HepG2 (cell line): Measurements from ENCODE around the gene CGA. TPM values are rescaled to one million over a fixed set of nuclear protein-coding genes. Genes with fewer than 3 reads are reported as not detected.

Experiments used
- ATAC-seq: fragments of 200-7000 bp; cut with Tn5 transposase; 3 replicates; pipeline ENCODE4 v1.9.1; 2020; ENCODE audit warnings: mild to moderate bottlenecking, moderate library complexity
- BruUV-seq: library from RNA; stranded (reverse); fragments of 400-500 nt; replicated peaks from 2 replicates; lab custom pipeline; 2021; lab: Mats Ljungman, UMichigan
- CTCF ChIA-PET: fragments of 300-600 bp; formaldehyde crosslinking; extraction: SDS; loops from one replicate; lab custom pipeline; 2021; ENCODE audit warnings: low total read pairs, inconsistent platforms, low intra/inter-chr PET ratio; lab: Yijun Ruan, JAX
- POLR2A ChIA-PET: fragments of 350-600 bp; sonication (Branson Sonifier 250); formaldehyde crosslinking; loops from one replicate; lab custom pipeline; 2020; ENCODE audit warnings: antibody characterized with exemption, inconsistent platforms; lab: Yijun Ruan, JAX
- DNase-seq: peaks from one replicate; pipeline ENCODE4 v3.0.0-alpha.2; 2015; ENCODE audit warnings: low spot score
- FAIRE-seq: peaks from 3 replicates; lab custom pipeline; 2011; peaks lifted over from hg19 to GRCh38; lab: Jason Lieb, UNC
- H2AFZ ChIP-seq: one replicate; pipeline ENCODE4 v1.6.1; 2011; ENCODE audit warnings: low read length, inconsistent platforms
- H3K27ac ChIP-seq: fragments of 300-600 bp; 3 replicates; pipeline ENCODE4 v1.8.0; 2011; ENCODE audit warnings: mixed run types, mild to moderate bottlenecking, mixed read lengths, low read length, inconsistent platforms; ENCODE audit not compliant: insufficient read depth; ENCODE audit errors: extremely low read length
- H3K27me3 ChIP-seq, 2 experiments: fragments of 200-600 bp in 1 of 2; 2 replicates in 1 of 2; 3 replicates in 1 of 2; pipeline versions ENCODE4 v1.6.0 to v1.8.0; 2011; ENCODE audit warnings: low read length in 2 of 2, mild to moderate bottlenecking in 2 of 2, moderate library complexity in 2 of 2, inconsistent platforms in 1 of 2; ENCODE audit not compliant: insufficient read depth in 2 of 2, control insufficient read depth in 1 of 2
- H3K36me3 ChIP-seq, 2 experiments: fragments of 200-600 bp in 1 of 2; replicated peaks in 1 of 2; 2 replicates in 1 of 2; 3 replicates in 1 of 2; pipeline versions ENCODE4 v1.5.1 to v1.8.0; 2011; ENCODE audit warnings: low read length in 2 of 2, inconsistent platforms in 1 of 2; ENCODE audit not compliant: insufficient read depth in 2 of 2, control insufficient read depth in 1 of 2
- H3K4me1 ChIP-seq: 2 replicates; pipeline ENCODE4 v1.5.1; 2012; ENCODE audit warnings: low read length, inconsistent platforms; ENCODE audit not compliant: insufficient read depth
- H3K4me2 ChIP-seq: 2 replicates; pipeline ENCODE4 v1.6.0; 2011; ENCODE audit warnings: low read depth, low read length, inconsistent platforms
- H3K4me3 ChIP-seq, 3 experiments: fragments of 200-600 bp in 1 of 3; sonication (generic), shearing (Covaris generic) in 1 of 3; replicated peaks in 1 of 3; 2 replicates each; pipeline ENCODE4 v1.5.1; 2011 to 2016; ENCODE audit warnings: low read length in 3 of 3, inconsistent platforms in 2 of 3, low read depth in 2 of 3, mild to moderate bottlenecking in 2 of 3, control low read depth in 1 of 3, mixed read lengths in 1 of 3; ENCODE audit not compliant: insufficient read depth in 1 of 3
- H3K79me2 ChIP-seq: one replicate; pipeline ENCODE4 v1.6.1; 2011; ENCODE audit warnings: low read length, inconsistent platforms; ENCODE audit not compliant: insufficient read depth
- H3K9ac ChIP-seq: 2 replicates; pipeline ENCODE4 v1.6.0; 2011; ENCODE audit warnings: mild to moderate bottlenecking, low read depth, low read length, inconsistent platforms; ENCODE audit not compliant: insufficient read depth
- H3K9me3 ChIP-seq: 2 replicates; pipeline ENCODE4 v1.5.1; 2012; ENCODE audit warnings: mild to moderate bottlenecking, low read length
- H4K20me1 ChIP-seq: 2 replicates; pipeline ENCODE4 v1.6.0; 2011; ENCODE audit warnings: inconsistent platforms, mild to moderate bottlenecking, low read length, moderate library complexity; ENCODE audit not compliant: insufficient read depth
- FOSL2 ChIP-seq: sonication (generic); formaldehyde crosslinking; IDR thresholded peaks from 2 replicates; pipeline ENCODE4 v1.4.0; 2020; ENCODE audit warnings: missing genetic modification reagents
- KLF13 ChIP-seq: sonication (generic); formaldehyde crosslinking; IDR thresholded peaks from 2 replicates; pipeline ENCODE4 v1.4.0; 2020; ENCODE audit warnings: mild to moderate bottlenecking, missing genetic modification reagents
- MLLT10 ChIP-seq: sonication (generic); formaldehyde crosslinking; IDR thresholded peaks from 2 replicates; pipeline ENCODE4 v1.4.0; 2020; ENCODE audit warnings: missing genetic modification reagents
- MYNN ChIP-seq: sonication (generic); formaldehyde crosslinking; IDR thresholded peaks from 2 replicates; pipeline ENCODE4 v1.4.0; 2020; ENCODE audit warnings: mild to moderate bottlenecking, low read depth, missing genetic modification reagents
- TAF1 ChIP-seq: sonication (generic); formaldehyde crosslinking; IDR thresholded peaks from 2 replicates; pipeline ENCODE4 v1.4.0; 2020; ENCODE audit warnings: missing genetic modification reagents
- ZNF782 ChIP-seq: sonication (generic); formaldehyde crosslinking; IDR thresholded peaks from 2 replicates; pipeline ENCODE4 v1.4.0; 2020; ENCODE audit warnings: missing genetic modification reagents, mild to moderate bottlenecking, borderline replicate concordance
- ZSCAN22 ChIP-seq: sonication (generic); formaldehyde crosslinking; IDR thresholded peaks from 2 replicates; pipeline ENCODE4 v1.4.0; 2020; ENCODE audit warnings: mild to moderate bottlenecking, missing genetic modification reagents
- WGBS: methylation state at CpG from one replicate; pipeline ENCODE4 v1.1.6; 2017; ENCODE audit warnings: low lambda C conversion rate; 5-methylcytosine and 5-hydroxymethylcytosine counted together
- in situ Hi-C: cut with HindIII; loops from 2 replicates; pipeline ENCODE4 v1.10.0; 2017; ENCODE audit warnings: low pct_unique_long_range_greater_than_20kb; ENCODE audit not compliant: extremely low pct_ligation_motif_present
- intact Hi-C: fragments of 100-400 bp; cut with micrococcal nuclease; formaldehyde crosslinking; loops from one replicate; pipeline ENCODE4 v1.10.0; 2022; ENCODE audit not compliant: unreplicated experiment
- polyA plus RNA-seq, 8 experiments: library from polyadenylated mRNA; depleted of rRNA in 3 of 8; stranded (reverse) in 7 of 8; unstranded in 1 of 8; fragments of >200 nt; fragmentation: Illumina TruSeq in 4 of 8; extraction: Trizol in 4 of 8; gene quantifications; 2 replicates each; pipeline versions ENCODE4 v1.2.1 to v1.2.3, GENCODE V29; 2011 to 2016; ENCODE audit warnings: low read depth in 4 of 8, missing spikeins in 1 of 8, mixed read lengths in 1 of 8; ENCODE audit not compliant: insufficient read depth in 1 of 8
- total RNA-seq, 5 experiments: library from RNA; depleted of rRNA; stranded (reverse); fragments of >200 nt; fragmentation: Illumina TruSeq; extraction: Trizol; gene quantifications; 2 replicates each; pipeline ENCODE4 v1.2.3, GENCODE V29; 2016; ENCODE audit warnings: low read depth in 1 of 5
- TF ChIP-seq, protein P1 (sequence below): sonication (generic); formaldehyde crosslinking; IDR thresholded peaks from 2 replicates; pipeline ENCODE4 v1.8.0; 2022; ENCODE audit warnings: mild to moderate bottlenecking, missing genetic modification reagents, borderline replicate concordance
- TF ChIP-seq, protein P2 (sequence below): sonication (generic); formaldehyde crosslinking; IDR thresholded peaks from 2 replicates; pipeline ENCODE4 v1.5.0; 2020; ENCODE audit warnings: missing genetic modification reagents
- TF ChIP-seq, protein P3 (sequence below): sonication (generic); formaldehyde crosslinking; IDR thresholded peaks from 2 replicates; pipeline ENCODE4 v1.4.0; 2020; ENCODE audit warnings: missing genetic modification reagents
- TF ChIP-seq, protein P4 (sequence below): IDR thresholded peaks from 2 replicates; pipeline ENCODE4 v1.6.1; 2016; ENCODE audit warnings: missing biosample characterization, missing genetic modification reagents, low read depth

CGA gene
- total and polyA plus RNA-seq, 2 of the 13 experiments (the other 11 are each of a cell fraction or from before 2014, with no cell fraction given) = 0.09 TPM; not detected in 1

DNA sequence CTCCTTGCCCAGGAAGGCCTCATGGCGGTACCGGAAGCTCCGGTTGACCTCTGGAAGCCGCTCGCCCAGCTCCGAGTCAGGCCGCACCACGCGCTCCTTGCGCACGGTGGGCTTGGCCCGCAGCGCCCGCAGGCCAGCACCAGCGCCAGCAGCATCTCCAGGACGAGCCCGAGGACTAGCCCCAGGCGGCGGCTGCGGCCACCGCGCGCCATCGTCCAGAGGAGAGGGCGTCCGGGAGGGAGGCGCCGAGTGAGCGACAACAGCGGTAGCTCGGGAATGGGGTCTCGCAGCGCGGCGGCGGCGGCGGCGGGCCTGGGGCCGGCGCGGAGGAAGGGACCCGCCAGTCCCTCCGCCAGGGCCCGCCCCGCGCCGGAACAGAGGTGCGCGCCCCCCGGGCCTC is 27.6 kb upstream of the CGA start:
- H3K36me3 ChIP-seq = no peaks in the 10 kb centered on the region
- no peaks in the 10 kb centered on the region for H3K27me3 ChIP-seq
- no peak overlapping the region for H2AFZ ChIP-seq
- H3K4me2 ChIP-seq = no peak overlapping the region
- H4K20me1 ChIP-seq = no peaks in the 10 kb centered on the region
- in situ Hi-C loops (no loop called here), intact Hi-C loops (no loop called here)
- no peak overlapping the region for H3K27ac ChIP-seq
- ChIA-PET POLR2A (no interaction called here), CTCF (no interaction called here)
- no TSS peak for BruUV-seq
- WGBS = 96% methylated on average over 22 of the region's 51 CpGs
- H3K4me1 ChIP-seq = no peaks in the 10 kb centered on the region
- no peaks in the 10 kb centered on the region for H3K9me3 ChIP-seq
- H3K79me2 ChIP-seq = no peaks in the 10 kb centered on the region
- DNase-seq (no peak), ATAC-seq (no peak), FAIRE-seq (no peak)
- H3K9ac ChIP-seq = no peak overlapping the region
- no peak overlapping the region for H3K4me3 ChIP-seq
- TF ChIP-seq MYNN (CRISPR knock-in tag) = no peak
- TF ChIP-seq ZNF782 = no peak
- TF ChIP-seq, protein P1, sequence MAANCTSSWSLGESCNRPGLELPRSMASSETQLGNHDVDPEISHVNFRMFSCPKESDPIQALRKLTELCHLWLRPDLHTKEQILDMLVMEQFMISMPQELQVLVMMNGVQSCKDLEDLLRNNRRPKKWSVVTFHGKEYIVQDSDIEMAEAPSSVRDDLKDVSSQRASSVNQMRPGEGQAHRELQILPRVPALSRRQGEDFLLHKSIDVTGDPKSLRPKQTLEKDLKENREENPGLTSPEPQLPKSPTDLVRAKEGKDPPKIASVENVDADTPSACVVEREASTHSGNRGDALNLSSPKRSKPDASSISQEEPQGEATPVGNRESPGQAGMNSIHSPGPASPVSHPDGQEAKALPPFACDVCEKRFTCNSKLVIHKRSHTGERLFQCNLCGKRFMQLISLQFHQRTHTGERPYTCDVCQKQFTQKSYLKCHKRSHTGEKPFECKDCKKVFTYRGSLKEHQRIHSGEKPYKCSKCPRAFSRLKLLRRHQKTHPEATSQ (CRISPR knock-in tag) = no peak
- no peak for TF ChIP-seq MLLT10 (CRISPR knock-in tag)
- no peak for TF ChIP-seq ZSCAN22 (CRISPR knock-in tag)
- TF ChIP-seq, protein P2, sequence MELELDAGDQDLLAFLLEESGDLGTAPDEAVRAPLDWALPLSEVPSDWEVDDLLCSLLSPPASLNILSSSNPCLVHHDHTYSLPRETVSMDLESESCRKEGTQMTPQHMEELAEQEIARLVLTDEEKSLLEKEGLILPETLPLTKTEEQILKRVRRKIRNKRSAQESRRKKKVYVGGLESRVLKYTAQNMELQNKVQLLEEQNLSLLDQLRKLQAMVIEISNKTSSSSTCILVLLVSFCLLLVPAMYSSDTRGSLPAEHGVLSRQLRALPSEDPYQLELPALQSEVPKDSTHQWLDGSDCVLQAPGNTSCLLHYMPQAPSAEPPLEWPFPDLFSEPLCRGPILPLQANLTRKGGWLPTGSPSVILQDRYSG (CRISPR knock-in tag) = no peak
- TF ChIP-seq, protein P3, sequence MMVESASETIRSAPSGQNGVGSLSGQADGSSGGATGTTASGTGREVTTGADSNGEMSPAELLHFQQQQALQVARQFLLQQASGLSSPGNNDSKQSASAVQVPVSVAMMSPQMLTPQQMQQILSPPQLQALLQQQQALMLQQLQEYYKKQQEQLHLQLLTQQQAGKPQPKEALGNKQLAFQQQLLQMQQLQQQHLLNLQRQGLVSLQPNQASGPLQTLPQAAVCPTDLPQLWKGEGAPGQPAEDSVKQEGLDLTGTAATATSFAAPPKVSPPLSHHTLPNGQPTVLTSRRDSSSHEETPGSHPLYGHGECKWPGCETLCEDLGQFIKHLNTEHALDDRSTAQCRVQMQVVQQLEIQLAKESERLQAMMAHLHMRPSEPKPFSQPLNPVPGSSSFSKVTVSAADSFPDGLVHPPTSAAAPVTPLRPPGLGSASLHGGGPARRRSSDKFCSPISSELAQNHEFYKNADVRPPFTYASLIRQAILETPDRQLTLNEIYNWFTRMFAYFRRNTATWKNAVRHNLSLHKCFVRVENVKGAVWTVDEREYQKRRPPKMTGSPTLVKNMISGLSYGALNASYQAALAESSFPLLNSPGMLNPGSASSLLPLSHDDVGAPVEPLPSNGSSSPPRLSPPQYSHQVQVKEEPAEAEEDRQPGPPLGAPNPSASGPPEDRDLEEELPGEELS (CRISPR knock-in tag) = no peak
- TF ChIP-seq KLF13 (CRISPR knock-in tag) = no peak
- TF ChIP-seq, protein P4, sequence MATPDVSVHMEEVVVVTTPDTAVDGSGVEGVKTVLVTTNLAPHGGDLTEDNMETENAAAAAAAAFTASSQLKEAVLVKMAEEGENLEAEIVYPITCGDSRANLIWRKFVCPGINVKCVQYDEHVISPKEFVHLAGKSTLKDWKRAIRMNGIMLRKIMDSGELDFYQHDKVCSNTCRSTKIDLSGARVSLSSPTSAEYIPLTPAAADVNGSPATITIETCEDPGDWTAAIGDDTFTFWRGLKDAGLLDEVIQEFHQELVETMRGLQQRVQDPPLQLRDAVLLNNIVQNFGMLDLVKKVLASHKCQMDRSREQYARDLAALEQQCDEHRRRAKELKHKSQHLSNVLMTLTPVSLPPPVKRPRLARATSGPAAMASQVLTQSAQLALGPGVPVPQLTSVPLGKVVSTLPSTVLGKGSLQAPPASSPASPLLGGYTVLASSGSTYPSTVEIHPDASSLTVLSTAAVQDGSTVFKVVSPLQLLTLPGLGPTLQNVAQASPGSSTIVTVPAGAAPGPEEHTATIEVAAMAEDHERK (CRISPR knock-in tag) = no peak
- TF ChIP-seq FOSL2 (CRISPR knock-in tag) = no peak
- no peak for TF ChIP-seq TAF1
